Measurements from ENCODE around the gene PIGP.

- no peak for TF ChIP-seq EZH2phosphoT487 (IDR thresholded peaks at IDR 0.05; ENCODE audit: low read depth)
- TF ChIP-seq, protein P1, sequence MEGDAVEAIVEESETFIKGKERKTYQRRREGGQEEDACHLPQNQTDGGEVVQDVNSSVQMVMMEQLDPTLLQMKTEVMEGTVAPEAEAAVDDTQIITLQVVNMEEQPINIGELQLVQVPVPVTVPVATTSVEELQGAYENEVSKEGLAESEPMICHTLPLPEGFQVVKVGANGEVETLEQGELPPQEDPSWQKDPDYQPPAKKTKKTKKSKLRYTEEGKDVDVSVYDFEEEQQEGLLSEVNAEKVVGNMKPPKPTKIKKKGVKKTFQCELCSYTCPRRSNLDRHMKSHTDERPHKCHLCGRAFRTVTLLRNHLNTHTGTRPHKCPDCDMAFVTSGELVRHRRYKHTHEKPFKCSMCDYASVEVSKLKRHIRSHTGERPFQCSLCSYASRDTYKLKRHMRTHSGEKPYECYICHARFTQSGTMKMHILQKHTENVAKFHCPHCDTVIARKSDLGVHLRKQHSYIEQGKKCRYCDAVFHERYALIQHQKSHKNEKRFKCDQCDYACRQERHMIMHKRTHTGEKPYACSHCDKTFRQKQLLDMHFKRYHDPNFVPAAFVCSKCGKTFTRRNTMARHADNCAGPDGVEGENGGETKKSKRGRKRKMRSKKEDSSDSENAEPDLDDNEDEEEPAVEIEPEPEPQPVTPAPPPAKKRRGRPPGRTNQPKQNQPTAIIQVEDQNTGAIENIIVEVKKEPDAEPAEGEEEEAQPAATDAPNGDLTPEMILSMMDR (IDR thresholded peaks at IDR 0.05; ENCODE audit: low read depth, low read length): no peak
Observed at GRCh38 chr21:37061926-37062592, 10.8 kb downstream of the PIGP start.
